Stimulated activated CD8-positive, alpha-beta memory T cell treated with anti-CD3 and anti-CD28 coated beads, Interleukin-4, amount 100 ng/mL, for 24 hours (primary cell): ENCODE measurements around the gene MEDAG.
"Not testable (repeated sequence)": the region's sequence is repeated elsewhere in the genome, so short reads cannot be mapped to it uniquely, and the experiment has no call there.

Source experiments
- DNase-seq: peaks from one replicate; pipeline ENCODE4 v3.0.0-alpha.2; 2020; ENCODE audit warnings: low read depth

The MEDAG gene

DNA sequence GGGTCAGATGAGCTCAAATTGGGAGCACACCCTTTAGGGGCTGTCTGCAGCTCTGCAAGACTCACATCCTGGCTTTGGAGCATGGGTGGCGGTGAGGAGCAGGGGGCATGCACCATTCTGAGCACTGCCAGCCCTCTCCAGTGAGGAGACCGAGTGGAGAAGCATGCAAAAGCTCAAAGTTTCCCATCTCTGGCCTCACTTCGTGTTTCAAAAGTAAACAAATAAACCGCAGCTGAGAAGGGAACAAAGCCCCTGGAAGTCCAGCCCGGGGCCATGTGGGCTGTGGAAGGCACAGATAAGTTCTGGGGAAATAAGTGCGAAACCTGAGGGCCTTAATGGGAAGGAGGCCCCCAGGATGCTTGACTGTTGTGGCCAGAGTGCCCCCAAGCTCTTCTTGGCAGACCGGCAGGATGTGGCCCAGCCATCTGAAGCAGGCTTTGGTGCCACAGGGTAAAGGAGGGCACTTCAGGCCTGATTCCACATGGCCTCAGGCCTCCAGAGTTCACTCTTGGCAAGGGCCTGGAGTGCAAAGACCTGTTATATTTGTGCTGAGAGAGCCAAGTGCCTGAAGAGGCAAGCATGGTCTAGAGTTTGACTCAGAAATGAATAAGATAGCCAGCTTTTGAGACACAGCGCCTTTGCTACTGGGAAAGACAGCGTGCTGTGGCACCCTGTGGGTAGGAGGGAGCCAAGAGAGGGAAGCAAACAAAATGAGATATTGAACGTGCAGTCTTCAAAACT, 1.2 kb downstream of the MEDAG start:
- DNase-seq: no peak

DNA sequence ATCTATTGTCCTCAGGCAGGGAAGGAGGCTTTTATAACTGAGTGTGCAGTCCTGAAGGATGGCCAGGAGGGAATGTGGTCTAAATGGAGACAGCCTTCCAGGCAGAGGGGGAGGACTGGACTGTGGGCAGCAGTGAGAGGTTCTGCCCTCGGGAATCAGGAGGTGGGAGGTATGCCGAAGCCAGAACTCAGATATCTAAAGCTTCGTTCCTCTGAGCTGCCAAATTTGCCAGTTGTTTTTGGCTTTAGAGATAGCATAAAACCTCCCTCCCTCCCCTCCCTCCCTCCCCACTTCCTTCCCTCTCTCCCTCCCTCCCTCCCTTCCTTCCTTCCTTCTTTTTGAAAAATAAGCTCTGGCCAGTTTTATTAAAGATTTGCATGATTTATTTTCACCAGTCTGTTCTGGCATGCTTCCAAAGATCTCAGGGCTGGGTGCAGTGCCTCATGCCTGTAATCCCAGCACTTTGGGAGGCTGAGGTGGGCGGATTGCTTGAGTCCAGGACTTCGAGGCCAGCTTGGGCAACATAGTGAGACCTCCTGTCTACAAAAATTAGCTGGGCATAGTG, 2.4 kb downstream of the MEDAG start:
- DNase-seq: no peak

DNA sequence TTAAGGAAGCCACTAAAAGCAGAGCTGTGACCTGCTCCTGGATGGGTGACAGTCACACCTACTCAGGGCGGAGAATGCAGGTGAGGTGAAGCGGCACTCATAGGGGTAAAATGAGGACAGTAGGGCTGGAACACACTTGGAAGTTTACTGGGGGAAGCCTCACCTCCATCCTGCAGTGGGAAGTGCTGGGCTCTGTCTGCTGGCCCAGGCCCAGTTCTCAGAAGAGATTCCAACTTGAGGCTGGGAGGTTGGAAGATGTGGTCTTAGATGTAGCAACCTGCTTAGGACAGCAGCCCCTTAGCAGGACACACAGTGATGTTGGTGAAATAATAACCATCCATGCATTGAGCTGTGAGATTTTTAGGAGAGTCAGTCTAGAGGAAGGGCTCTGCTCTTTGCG, 4.6 kb downstream of the MEDAG start:
- DNase-seq: no peak

DNA sequence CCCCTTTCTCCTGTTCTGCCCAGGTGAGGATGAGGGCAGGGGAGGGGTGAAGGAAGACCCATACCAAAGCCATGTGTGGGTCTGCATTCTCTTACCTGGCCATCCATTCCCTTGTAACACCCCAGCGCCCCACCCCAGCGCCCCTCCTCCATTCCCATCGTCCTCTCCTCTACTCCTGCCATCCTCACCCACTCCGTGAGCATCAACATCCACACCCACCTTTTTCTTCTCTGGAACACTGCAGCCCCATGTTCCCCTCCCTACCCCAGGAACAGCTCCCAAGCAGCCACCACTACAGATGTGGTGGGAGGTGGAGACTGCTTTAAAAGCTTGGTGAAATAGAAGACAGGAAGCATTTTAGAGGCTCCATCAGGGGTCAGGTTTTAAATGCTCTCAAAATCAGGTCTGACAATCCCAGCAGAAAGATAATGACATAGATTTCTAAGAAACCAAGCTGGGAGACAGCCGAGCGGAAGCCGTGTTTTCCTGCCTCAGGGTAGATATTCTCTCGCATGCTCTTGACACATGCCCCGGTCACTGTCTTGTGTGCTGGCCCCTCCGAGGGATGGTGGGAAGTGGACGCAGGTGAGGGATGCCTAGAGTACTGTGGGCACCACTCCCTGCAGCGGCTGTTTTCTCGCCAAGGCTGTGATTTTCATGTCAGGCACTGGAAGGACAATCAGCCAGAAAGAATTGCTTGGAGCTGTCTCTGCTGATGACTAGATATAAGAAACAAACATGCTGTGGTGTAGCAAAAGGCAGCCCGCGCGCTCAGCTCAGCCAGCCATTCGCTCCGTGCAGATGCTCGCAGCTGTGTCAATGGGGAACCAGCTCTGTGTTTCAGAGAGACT, 9.8 kb downstream of the MEDAG start:
- DNase-seq: no peak

- DNase-seq: no peak
Measured at GRCh38 chr13:30916991-30917390, 10.9 kb downstream of the MEDAG start.

DNA sequence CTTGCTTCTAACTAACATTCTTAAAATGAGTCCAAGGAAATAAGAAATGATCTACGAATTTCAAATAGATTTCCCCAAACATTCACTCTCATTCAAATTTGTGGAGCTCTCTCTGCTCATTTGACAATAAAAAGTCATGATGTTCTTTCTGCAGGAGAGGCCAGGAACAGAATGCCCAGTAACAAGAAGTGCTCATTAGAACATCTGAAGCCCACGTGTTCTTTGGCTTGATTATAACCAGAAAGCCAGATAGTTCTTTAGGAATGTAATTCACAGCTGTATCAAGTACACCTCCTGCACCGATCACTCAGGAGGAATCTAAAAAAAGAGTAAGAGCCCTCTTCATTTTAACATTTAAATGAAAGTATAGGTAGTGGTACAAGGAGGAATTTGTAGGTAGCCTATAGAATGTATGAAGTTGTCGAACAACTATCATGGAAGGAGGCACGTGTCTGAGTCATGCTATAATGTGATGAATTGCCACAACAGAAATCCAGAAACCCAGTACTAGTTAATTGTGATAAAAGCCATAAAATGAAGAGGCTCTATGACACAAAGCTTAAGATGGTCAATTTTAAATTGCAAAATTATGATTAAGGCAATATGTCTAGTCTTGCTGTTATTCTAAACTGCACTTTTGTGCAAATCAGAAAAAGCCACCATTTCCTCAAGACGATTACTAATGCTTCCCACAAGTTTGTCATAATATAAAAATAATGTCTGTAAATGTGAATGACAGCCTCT, 12.8 kb downstream of the MEDAG start:
- DNase-seq: no peak

DNA sequence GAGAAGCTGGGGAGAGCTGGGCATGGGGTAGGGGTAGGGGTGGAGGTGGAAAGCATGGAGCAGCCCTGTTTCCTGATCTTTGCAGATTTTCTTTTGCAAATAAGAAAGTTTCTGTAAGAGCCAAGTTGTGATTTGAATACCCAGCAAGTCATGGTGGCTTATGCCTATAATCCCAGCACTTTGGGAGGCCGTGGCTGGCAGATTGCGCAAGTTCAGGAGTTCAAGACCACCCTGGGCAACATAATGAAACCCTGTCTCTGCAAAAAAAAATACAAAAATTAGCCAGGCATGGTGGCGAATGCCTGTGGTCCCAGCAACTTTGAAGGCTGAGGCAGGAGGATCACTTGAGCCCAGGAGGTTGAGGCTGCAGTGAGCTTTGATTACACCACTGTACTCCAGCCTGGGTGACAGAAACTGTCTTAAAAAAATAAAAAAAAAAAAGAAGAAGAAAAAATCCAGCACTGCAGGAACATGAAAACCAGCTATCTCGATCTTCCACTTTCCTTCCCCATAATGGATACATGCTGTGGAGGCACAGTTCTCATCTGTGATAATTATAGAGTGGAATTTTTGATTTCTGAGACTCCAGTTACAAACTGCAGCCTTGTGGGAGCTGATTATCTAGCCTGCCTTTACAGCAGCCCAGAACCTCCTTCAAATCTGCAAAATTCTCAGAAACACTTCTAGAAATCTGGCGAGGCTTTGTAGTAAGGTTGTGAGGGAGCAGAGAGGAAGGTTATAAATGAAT, 14.3 kb downstream of the MEDAG start:
- no peak for DNase-seq

GRCh38 chr13:30923418-30923817, 17.3 kb downstream of the MEDAG start:
- DNase-seq: no peak

DNA sequence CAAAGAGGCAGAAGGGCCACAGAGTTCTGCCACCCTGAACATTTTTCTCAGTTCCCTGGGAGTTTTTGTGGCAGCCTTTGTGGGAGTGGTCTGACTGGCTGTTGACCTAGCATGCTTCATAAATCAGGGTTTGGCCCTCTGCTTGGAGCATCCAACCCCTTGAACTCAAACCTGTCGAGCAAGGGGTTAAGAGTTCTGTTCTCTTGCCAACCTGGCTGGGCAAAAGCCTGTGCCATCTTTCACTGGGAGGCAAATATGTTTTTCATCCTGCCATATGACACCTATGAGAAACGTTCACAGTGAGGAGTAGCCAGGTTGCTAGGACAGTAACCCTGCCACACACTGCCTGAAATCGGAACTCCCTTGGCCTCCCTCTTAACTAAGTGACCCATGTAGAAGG, 18.6 kb downstream of the MEDAG start:
- DNase-seq: no peak

GRCh38 chr13:30925429-30925828, 19.4 kb downstream of the MEDAG start:
- DNase-seq: no peak

DNA sequence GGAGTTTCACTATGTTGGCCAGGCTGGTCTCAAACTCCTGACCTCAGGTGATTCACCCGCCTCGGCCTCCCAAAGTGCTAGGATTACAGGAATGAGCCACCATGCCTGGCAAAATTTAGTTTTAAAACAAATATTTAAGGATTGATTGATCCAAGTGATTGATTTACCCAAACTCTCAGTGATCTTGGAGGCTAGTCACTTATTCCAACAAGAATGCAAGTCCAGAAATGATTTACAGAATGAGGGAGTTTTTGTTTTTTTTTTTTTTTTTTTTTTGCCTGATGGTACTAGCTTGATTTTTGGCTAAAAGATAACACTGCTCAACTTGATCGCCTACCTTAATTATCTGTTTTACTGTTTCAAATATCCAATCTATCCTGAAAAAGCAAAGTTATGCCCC, 20.7 kb downstream of the MEDAG start:
- DNase-seq: no peak

DNA sequence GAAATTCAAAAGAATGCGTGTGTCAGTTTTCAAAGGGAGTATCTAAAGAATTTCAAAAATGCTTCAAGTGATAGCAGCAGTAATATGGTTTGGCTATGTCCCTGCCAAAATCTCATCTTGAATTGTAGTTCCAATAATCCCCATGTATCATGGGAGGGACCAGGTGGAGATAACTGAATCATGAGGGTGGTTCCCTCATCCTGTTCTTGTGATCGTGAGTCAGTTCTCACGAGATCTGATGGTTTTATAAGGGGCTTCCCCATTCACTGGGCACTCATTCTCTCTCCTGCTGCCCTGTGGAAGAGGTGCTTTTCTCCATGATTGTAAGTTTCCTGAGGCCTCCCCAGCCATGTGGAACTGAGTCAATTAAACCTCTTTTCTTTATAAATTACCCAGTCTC, 21.1 kb downstream of the MEDAG start:
- not testable (repeated sequence) for DNase-seq

GRCh38 chr13:30927595-30927994, 21.5 kb downstream of the MEDAG start:
- no peak for DNase-seq

- DNase-seq: no peak
Measured at GRCh38 chr13:30928978-30929377, 22.9 kb downstream of the MEDAG start.

DNA sequence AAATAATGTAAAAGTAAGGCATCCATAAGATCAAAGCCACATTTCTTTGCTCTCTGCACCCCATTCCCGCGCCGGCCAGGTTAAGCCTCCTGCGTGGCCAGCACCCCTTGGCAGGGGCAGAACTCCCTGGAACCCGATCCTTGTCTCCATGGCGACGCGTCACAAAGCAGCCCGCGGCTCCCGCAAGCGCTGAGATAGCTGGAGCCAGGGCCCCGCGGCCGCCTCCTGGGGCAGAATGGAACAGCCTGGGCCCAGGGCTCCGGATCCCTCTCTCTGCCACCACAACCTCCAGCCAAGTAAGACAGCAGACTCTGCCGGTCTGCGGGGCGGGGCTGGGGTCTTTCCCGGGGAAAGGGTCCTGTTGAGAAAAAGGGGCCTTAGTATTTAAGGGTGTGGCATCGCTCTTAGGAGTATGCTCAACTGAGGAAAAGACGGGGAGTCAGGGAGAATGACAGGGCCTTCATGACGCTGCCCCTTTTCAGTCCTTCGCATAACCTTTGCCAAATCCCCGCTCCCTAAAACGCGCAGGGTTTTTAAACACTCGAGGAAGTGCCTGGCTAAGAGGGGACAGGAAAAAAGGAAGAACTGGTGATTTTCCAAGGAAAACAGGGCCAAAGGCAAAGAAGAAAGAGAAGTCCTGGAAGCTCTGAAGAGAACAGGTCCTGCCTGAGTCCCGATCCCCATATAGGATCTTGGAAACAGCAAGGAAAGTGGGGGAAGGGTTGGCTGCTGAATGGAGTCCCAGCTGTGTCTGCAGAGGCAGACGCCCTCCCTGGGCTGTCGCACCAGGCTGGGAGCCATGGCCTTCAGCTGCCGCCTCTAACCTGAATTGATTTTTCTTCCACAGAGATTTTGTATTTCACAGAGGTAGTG, 26.6 kb downstream of the MEDAG start, which contains the start of gene TEX26:
Gene TEX26, plus strand, starts transcription at position 176 of the 873 bp plus-strand sequence. Its CDS starts 60 bp downstream, at position 236.
- no peak for DNase-seq

- DNase-seq: no peak
Measured at GRCh38 chr13:30933354-30933670, 27.2 kb downstream of the MEDAG start.

DNA sequence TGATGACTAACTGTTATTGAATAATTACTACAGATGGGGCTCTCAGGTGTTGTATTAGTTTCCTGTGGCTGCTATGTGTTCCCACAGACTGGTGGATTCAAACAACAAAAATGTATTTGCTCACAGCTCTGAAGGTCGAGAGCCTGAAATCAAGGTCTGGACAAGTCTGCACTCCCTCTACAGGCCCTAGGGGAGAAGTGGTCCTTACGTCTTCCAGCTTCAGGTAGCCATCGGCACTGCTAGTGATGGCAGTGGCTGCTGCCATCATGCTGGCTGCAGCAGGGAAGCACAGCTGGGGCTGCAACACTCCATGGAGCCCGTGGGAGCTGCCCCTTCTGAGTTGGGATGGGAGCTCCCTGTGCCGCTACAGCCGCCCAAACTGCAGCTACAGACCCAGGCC, 28.3 kb downstream of the MEDAG start:
- no peak for DNase-seq

DNA sequence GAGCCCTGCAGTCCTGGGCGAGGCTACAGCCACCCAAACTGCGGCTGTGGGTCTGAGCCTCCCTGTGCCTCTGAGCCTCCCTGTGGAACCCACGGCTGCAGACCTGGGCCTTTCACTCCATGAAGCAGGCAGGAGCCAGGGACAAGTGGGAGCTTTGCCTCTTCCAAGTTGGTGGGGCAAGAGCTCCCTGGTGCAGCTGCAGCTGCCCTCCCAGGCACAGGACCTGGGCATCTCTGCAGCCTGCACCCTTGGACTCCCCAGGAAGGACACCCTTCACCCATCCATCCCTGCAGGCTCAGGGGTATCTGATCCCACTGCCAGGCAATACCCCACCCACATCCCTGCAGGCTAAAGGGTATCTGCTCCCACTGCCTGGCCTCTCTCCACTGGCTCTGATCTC, 28.7 kb downstream of the MEDAG start:
- no peak for DNase-seq

GRCh38 chr13:30936971-30937370, 30.9 kb downstream of the MEDAG start:
- DNase-seq: no peak

GRCh38 chr13:30943881-30944280, 37.8 kb downstream of the MEDAG start:
- DNase-seq: no peak
